HEK293 (cell line): Measurements from ENCODE around the gene RMND1.

Experiments used
- ZBTB8A ChIP-seq: fragments of 450-650 bp; formaldehyde crosslinking; IDR thresholded peaks from 2 replicates; pipeline ENCODE4 v1.5.1; 2016; ENCODE audit warnings: missing biosample characterization, missing genetic modification characterization
- ZNF138 ChIP-seq: fragments of 450-650 bp; formaldehyde crosslinking; IDR thresholded peaks from 2 replicates; pipeline ENCODE4 v1.5.1; 2016; ENCODE audit warnings: missing biosample characterization, missing genetic modification characterization, borderline replicate concordance
- ZNF416 ChIP-seq: fragments of 450-650 bp; formaldehyde crosslinking; IDR thresholded peaks from 2 replicates; pipeline ENCODE4 v1.5.1; 2016; ENCODE audit warnings: missing biosample characterization, missing genetic modification characterization
- TF ChIP-seq, protein P1 (sequence below): fragments of 450-650 bp; formaldehyde crosslinking; IDR thresholded peaks from 2 replicates; pipeline ENCODE4 v1.5.1; 2016; ENCODE audit warnings: missing biosample characterization, missing genetic modification characterization
- TF ChIP-seq, protein P2 (sequence below): fragments of 450-650 bp; formaldehyde crosslinking; IDR thresholded peaks from 2 replicates; pipeline ENCODE4 v1.5.1; 2016; ENCODE audit warnings: missing biosample characterization, missing genetic modification characterization

DNA sequence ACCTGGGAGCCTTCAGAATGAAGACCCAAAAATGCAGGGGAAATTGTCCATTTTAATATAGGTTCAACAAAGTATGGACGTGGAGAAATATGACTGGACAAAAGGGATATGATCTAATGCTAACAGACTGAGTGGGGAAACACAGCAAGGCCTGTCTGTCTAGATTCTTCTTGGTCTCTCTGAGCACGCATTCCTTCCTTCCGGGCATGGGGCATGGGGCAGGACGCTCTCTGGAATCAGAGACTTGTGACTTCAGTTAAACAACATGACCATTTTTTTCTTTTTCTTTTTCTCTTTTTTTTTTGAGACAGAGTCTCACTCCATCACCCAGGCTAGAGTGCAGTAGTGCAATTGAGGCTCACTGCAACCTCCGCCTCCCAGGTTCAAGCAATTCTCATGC, 92.4 kb downstream of the RMND1 start:
- TF ChIP-seq ZNF416 (no peak), ZBTB8A (no peak), ZNF138 (tag by site-specific recombination) (no peak)
- TF ChIP-seq, protein P1, sequence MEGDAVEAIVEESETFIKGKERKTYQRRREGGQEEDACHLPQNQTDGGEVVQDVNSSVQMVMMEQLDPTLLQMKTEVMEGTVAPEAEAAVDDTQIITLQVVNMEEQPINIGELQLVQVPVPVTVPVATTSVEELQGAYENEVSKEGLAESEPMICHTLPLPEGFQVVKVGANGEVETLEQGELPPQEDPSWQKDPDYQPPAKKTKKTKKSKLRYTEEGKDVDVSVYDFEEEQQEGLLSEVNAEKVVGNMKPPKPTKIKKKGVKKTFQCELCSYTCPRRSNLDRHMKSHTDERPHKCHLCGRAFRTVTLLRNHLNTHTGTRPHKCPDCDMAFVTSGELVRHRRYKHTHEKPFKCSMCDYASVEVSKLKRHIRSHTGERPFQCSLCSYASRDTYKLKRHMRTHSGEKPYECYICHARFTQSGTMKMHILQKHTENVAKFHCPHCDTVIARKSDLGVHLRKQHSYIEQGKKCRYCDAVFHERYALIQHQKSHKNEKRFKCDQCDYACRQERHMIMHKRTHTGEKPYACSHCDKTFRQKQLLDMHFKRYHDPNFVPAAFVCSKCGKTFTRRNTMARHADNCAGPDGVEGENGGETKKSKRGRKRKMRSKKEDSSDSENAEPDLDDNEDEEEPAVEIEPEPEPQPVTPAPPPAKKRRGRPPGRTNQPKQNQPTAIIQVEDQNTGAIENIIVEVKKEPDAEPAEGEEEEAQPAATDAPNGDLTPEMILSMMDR = no peak
- TF ChIP-seq, protein P2, sequence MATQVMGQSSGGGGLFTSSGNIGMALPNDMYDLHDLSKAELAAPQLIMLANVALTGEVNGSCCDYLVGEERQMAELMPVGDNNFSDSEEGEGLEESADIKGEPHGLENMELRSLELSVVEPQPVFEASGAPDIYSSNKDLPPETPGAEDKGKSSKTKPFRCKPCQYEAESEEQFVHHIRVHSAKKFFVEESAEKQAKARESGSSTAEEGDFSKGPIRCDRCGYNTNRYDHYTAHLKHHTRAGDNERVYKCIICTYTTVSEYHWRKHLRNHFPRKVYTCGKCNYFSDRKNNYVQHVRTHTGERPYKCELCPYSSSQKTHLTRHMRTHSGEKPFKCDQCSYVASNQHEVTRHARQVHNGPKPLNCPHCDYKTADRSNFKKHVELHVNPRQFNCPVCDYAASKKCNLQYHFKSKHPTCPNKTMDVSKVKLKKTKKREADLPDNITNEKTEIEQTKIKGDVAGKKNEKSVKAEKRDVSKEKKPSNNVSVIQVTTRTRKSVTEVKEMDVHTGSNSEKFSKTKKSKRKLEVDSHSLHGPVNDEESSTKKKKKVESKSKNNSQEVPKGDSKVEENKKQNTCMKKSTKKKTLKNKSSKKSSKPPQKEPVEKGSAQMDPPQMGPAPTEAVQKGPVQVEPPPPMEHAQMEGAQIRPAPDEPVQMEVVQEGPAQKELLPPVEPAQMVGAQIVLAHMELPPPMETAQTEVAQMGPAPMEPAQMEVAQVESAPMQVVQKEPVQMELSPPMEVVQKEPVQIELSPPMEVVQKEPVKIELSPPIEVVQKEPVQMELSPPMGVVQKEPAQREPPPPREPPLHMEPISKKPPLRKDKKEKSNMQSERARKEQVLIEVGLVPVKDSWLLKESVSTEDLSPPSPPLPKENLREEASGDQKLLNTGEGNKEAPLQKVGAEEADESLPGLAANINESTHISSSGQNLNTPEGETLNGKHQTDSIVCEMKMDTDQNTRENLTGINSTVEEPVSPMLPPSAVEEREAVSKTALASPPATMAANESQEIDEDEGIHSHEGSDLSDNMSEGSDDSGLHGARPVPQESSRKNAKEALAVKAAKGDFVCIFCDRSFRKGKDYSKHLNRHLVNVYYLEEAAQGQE (tag by site-specific recombination) = no peak
